ENCODE data around the gene MYL12A.

MYL12A gene

GRCh38 chr18:3283253-3283863 lies 35.8 kb downstream of the MYL12A start:
- DNase-seq (ENCODE audit: low spot score): no peak

- no peak for DNase-seq (ENCODE audit: low spot score)
These were observed 36.3 kb downstream of the MYL12A start for GRCh38 chr18:3283908-3284307.

- DNase-seq (ENCODE audit: low spot score): no peak
These were observed 36.9 kb downstream of the MYL12A start for GRCh38 chr18:3284501-3284900.

- no peak for DNase-seq (ENCODE audit: low spot score)
These were observed 38.6 kb downstream of the MYL12A start for GRCh38 chr18:3286159-3286558.

GRCh38 chr18:3293196-3293951 lies 45.8 kb downstream of the MYL12A start:
- DNase-seq (ENCODE audit: low spot score): no peak

GRCh38 chr18:3294435-3295080 lies 47.0 kb downstream of the MYL12A start:
- no peak for DNase-seq (ENCODE audit: low spot score)

- DNase-seq (ENCODE audit: low spot score): no peak
These were observed 49.7 kb downstream of the MYL12A start for GRCh38 chr18:3297025-3297984.

GRCh38 chr18:3304832-3305231 lies 57.2 kb downstream of the MYL12A start:
- DNase-seq (ENCODE audit: low spot score): no peak

GRCh38 chr18:3305354-3305762 lies 57.8 kb downstream of the MYL12A start:
- no peak for DNase-seq (ENCODE audit: low spot score)

Measured in left forelimb (tissue), 1 donor.